Measurements from ENCODE around the gene FAM32A.
A peak's percentile ranks its signal among the peaks of the same experiment; 100 is the strongest.
"Not testable (repeated sequence)": the region's sequence is repeated elsewhere in the genome, so short reads cannot be mapped to it uniquely, and the experiment has no call there.

FAM32A gene

DNA sequence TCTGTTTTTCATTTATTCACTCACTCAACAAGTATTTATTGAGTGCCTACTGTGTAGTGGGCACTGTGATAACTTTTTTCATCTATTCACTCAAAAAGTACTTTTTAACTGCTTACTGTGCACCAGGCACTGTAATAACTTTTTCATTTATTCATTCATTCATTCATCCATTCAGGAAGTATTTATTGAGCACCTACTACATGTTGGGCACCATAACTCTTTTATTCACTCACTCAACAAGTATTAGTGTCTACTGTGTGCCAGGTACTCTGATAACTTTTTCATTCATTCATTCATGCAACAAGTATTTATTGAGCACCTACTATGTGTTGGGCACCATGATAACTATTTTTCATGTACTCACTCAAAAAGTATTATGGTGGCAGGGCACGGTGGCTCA, 18.8 kb upstream of the FAM32A start:
- DNase-seq, result no peak

DNA sequence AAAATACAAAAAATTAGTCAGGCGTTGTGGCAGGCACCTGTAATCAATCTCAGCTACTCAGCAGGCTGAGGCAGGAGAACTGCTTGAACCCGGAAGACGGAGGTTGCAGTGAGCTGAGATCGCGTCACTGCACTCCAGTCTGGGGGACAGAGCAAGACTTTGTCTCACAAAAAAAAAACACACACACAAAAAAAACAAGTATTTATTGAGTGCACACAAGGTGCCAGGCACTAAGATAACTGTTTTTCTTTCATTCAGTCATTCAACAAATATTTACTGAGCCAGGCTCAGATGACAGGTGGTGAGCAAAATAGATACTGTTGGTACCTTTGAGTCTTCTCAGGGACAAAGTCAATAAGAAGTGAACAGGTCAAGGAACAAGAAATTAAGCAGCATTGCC, 18.2 kb upstream of the FAM32A start:
- DNase-seq, result no peak

DNA sequence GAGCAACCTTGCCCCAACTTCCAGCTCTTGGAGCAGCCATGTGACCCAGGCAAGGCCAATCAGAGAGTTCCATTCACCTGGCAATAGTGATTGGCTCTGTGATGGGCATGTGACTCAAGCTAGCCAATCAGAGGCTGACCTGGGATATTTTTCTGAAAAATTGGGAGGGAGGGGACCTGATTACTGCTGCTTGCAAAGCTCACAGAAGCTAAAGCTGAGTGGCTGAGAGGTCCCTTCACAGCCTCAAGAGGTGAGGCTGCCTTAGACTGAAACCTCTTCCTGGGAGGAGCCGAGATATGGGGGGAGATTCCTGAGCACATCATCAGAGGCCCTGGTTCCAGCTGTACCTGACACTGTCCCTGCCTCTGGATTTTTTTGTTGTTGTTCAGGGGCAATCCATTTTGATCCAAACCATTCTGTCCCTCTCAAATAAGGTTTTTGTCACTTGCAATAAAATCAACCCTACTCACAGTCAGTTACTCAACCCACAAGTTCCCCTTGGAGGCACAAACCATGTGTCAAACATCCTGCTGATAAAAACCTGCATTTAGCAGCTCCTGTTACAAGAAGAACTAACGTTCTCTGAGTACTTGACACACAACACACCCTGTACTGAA, 16.6 kb upstream of the FAM32A start:
- DNase-seq, result peak; percentile 25 to 40

DNA sequence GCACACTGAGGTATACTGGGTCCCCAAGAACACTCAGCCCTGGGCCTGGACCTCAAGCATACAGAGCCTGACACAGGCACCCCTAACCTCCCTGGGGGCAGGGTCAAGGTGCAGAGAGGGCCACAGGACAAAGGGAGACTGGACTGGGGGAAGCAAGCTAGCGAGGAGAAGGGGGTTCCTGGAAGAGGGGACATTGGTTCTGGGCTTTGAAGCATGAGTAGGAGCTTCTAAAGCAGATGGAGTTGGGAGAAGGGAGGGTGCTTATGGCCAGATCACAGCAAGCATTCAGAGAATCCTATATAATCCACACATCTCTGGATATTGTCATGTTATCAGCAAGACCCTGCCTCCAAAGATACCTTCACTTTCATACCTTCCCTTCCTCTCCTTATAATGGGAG, 15.1 kb upstream of the FAM32A start:
- no peak for DNase-seq

- DNase-seq, result no peak
Observed at GRCh38 chr19:16175954-16176353, 9.3 kb upstream of the FAM32A start.

DNA sequence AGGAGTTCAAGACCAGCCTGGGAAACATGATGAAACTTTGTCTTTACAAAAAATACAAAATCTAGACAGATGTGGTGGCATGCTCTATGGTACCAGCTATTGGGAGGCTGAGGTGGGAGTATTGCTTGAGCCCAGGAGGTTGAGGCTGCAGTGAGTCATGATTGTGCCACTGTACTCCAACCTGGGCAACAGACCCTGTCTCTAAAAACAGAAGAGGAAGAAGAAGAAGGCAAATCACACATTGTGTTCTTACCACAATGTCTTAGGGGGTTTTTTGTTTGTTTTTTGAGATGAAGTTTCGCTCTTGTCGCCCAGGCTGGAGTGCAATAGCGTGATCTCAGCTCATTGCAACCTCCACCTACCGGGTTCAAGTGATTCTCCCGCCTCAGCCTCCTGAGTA, 6.3 kb upstream of the FAM32A start:
- not testable (repeated sequence) for DNase-seq

DNA sequence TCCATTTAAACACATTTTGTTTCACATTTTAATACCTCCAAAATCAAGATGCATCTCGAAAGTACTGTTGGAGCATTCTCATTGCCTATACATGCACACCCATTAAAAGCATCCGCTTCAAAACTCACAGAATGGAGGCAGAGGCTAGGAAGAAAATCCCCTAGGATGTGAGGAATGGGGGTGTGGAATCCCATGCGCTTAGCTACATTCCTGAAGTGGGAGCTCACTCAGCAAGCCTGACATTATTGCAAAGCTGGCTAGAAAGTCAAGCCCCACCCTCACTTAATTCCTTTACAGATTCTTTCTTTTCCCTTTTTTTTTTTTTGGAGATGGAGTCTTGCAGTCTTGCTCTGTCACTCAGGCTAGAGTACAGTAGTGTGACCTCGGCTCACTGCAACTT, 4.6 kb upstream of the FAM32A start:
- no peak for DNase-seq

DNA sequence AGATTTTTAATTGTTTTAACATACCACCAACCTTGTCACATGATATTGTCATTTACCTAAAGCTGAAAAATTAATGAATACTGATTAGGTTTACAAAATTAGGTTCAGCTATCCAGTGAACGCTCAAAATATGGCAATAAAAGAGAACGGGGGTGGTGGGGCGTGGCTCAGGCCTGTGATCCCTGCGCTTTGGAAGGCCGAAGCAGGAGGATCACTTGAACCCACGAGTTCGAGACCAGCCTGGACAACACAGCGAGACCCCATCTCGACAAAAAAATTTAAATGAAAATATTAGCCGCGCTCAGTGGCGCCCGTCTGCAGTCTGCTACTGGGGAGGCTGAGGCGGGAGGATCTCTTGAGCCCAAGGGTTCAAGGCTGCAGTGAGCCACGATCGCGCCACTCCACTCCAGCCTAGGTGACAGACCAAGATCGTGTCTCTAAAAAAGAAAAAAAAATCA, 516 bp upstream of the FAM32A start:
- DNase-seq, result no peak

- peak; percentile 38 to 45 for DNase-seq
Observed at GRCh38 chr19:16185768-16186123, 536 bp downstream of the FAM32A start.

DNA sequence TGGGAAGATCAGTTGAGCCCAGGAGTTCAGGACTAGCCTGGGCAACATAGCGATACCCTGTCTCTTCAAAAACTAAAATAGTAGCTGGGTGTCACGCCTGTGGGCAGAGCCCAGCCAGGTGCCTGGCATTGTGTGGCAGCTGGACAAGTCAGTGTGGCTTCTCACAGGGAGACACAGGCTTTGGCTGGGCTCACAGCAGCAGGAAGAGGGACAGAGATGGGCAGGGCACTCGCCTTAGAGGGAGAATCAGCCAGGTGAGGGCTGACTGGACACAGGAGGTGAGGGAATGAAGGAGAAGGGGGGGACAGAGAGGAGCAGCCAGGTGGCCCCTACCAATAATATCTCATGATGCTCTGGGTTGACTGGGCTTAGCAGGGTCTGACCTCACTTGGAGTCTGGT, 3.3 kb downstream of the FAM32A start:
- no peak for DNase-seq

GRCh38 chr19:16190198-16190597, 5.0 kb downstream of the FAM32A start:
- no peak for DNase-seq

GRCh38 chr19:16190736-16191135, 5.5 kb downstream of the FAM32A start:
- DNase-seq, result no peak

GRCh38 chr19:16191216-16191908, 6.2 kb downstream of the FAM32A start:
- no peak for DNase-seq

DNA sequence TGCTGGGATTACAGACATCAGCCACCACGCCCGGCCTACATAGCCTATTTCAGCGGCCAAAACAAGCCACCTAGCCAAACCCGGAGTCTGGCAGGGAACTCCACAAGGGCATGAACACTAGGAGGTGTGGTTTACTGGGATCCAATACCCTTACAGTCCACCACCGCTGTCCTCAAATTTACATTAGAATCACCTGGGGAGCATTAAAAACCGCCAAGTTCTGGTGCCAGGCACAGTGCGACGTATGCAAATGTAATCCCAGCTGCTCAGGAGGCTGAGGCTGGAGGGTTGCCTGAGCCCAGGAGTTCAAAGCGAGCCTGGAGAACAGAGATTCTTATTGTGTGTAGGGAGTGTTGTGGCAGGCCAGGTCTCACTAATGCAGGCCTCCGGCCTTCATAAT, 8.3 kb downstream of the FAM32A start:
- DNase-seq, result no peak

- DNase-seq, result no peak
Observed at GRCh38 chr19:16197188-16197621, 12.0 kb downstream of the FAM32A start.

DNA sequence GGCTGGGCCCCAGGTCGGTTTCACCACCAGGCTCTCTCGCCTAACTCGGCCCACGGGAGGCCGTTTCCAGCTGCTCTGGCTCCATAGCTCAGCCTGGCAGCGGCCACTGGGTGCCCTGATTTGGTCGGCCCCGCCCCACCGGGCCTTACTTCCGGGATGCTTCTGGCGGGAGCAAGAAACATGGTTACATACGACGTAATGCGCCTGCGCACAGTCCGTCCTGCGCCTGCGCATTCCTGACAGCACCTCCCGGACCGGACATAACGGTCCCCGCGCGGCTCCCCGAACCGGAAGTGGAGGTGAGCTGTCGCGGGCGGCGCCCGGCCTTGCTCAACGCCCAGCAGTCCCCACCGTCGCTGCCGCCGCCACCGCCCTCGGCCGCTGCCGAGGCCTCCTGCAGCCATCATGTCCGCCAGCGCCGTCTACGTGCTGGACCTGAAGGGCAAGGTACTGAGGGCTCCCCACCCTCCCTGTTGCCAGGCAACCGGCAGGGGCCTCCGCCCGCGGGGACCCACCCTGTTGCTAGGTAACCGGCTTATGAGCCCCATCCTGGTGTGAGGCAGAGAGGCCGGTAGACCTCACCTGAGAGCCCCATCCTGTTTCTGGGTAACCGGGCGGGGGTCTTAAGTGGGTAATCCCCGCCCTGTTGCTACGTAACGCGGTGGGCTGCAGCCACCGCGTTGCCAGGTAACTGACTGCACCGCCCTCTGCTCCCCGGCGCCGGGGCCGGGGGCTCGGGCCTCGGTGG, 12.6 kb downstream of the FAM32A start, which contains the start of gene AP1M1:
TSS of gene AP1M1 (plus strand) at position 290 of the 748 bp plus-strand sequence. CDS start at position 406, 116 bp downstream.
- DNase-seq, result peak; percentile 98 to 99

DNA sequence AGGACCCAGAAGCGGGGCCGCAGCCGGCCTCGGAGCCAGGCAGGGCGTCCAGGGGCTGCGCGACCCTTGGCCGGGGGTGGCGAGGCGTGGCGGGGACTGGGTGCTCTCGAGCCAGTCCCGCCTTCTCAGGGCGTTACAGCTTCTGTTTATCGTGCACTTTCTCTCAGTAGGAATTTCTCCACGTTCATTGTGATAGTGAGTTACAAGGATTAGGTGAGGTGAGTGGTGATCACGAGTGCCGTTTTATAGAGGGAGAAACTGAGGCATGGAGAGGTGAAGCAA, 13.1 kb downstream of the FAM32A start:
- DNase-seq, result no peak

GRCh38 chr19:16199275-16199932, 14.2 kb downstream of the FAM32A start:
- no peak for DNase-seq

GRCh38 chr19:16200038-16201010, 15.1 kb downstream of the FAM32A start:
- DNase-seq, result no peak

DNA sequence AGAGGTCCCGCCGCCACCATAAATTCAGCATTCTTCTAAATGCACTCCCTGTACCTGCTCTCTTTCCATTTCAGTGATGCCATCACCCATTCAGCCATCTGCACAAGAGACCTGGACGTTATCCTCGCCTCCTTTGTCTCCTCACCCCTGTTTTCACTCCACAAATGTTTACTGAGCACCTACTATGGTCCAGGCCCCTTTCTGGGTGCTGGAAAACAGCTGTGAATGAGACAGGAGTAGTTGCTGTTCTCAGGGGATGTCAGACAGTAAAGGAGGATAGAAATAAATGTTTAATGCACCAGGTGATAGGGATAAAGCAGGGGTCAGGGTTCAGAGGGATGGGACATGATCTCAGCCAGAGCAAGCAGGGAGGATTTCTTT, 15.8 kb downstream of the FAM32A start:
- DNase-seq, result no peak

DNA sequence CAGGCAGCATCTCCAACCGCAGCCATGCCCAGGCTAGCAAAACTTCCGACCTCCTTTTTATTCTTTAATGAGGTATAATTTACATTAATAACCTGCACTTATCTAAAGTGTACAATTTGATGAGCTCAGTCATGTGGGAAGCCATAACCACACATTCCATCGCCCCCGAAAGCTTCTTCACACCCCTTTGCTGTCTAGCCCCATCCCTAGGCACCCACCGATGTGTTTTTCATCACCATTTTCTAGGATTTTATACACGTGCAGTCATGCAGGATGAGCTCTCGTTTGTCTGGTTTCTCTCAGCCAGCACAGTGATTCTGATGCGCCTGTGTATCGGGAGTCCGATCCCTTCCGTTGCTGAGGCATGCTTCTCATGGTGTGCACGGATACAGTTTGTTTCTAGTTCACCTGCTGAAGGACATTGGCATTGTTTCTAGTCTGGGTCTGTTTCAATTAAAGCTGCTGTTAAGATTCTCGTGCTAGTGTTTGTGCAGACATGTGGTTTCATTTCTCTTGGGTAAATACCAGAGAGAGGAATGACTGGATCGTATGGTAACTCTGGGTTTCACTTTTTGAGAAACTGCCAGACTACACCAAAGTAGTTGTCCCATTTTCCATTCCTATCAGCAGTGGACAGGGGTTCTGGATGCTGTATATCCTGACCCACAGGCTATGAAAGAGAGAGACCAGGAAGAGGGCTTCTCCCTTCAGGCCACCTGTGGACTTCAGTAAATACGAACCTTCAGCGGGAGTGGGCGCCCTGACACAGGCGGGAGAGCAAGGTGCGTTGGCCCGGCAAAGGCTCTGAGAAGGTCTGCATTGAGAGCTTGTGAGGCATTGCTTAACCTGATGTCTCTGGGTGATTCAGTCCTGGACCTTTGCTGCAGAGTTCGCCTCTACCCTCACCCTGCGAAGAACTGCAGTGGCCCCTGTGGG, 17.4 kb downstream of the FAM32A start:
- no peak for DNase-seq

Measured in CD4-positive, alpha-beta T cell treated with Interferon alpha-2 for 1 hour (primary cell).